Measurements from ENCODE around the gene CCZ1.
"Not testable (repeated sequence)": the region's sequence is repeated elsewhere in the genome, so short reads cannot be mapped to it uniquely, and the experiment has no call there.

DNA sequence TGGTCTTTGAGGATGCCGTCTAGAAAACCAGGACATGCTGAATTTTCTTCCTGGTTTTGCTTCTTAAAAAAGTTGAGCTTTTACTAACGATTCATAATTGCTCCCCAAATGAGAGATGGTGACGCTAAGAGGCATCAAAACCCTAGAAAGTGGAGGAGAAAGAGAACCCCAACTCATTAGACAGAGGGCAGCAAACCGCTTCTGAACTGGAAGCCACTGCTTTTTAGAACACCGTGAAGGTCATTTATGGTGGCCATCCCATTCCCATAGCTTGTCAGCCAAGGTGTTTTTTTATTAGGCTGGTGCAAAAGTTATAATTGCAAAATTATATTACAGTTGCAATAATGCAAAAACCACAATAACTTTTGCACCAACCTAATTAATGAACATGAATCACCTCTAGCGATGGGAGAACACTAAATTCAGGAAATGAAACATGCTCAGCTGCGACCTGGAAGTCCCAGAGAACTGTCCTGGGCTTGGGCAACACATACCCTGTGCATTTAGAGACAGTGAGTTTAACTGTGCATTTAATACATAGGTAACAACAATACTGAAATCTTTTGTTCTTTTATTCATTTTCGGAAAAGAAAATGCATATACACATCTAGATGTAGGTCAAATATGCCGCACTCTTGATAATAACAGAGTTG lies 33.1 kb upstream of the CCZ1 start:
- TF ChIP-seq, protein P1, sequence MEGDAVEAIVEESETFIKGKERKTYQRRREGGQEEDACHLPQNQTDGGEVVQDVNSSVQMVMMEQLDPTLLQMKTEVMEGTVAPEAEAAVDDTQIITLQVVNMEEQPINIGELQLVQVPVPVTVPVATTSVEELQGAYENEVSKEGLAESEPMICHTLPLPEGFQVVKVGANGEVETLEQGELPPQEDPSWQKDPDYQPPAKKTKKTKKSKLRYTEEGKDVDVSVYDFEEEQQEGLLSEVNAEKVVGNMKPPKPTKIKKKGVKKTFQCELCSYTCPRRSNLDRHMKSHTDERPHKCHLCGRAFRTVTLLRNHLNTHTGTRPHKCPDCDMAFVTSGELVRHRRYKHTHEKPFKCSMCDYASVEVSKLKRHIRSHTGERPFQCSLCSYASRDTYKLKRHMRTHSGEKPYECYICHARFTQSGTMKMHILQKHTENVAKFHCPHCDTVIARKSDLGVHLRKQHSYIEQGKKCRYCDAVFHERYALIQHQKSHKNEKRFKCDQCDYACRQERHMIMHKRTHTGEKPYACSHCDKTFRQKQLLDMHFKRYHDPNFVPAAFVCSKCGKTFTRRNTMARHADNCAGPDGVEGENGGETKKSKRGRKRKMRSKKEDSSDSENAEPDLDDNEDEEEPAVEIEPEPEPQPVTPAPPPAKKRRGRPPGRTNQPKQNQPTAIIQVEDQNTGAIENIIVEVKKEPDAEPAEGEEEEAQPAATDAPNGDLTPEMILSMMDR (IDR thresholded peaks at IDR 0.05): not testable (repeated sequence)
- TF ChIP-seq EZH2 (IDR thresholded peaks at IDR 0.05; ENCODE audit: borderline replicate concordance, insufficient read depth, low read depth, low read length, poor library complexity, severe bottlenecking): not testable (repeated sequence)

Data from B cell (primary cell).